22Rv1 (cell line): ENCODE results near the gene TMIGD3.

ENCODE experiments used
- ZFX ChIP-seq: fragments of 450-650 bp; IDR thresholded peaks from 2 replicates; pipeline ENCODE4 v1.6.1; 2017; ENCODE audit warnings: antibody characterized with exemption, borderline replicate concordance
- TF ChIP-seq, protein P1 (sequence below): fragments of 450-650 bp; IDR thresholded peaks from 2 replicates; pipeline ENCODE4 v1.5.1; 2017; ENCODE audit warnings: mild to moderate bottlenecking

DNA sequence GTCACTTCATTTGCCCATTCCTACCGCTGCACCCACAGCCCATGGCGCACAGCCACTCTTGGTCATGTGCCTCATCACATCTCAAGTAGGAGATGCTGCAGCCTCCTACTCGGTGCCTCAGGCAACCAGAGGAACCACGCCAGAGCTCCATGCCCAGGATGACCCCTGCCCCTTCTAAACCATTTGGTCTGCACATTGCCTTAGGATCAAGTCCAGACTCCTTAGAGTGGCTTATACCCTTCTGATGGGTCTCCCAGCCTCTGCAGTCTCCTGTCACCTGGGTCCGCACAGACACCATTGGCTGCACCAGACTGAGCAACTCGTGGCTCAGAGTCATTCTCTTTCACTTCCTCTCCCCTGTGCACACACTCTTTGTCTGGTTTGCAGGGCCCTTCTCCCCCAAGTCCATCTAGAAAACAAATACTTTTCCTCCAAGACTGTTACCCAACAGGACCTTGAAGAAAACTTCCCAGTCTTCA is 2.2 kb upstream of the TMIGD3 start:
- TF ChIP-seq, protein P1, sequence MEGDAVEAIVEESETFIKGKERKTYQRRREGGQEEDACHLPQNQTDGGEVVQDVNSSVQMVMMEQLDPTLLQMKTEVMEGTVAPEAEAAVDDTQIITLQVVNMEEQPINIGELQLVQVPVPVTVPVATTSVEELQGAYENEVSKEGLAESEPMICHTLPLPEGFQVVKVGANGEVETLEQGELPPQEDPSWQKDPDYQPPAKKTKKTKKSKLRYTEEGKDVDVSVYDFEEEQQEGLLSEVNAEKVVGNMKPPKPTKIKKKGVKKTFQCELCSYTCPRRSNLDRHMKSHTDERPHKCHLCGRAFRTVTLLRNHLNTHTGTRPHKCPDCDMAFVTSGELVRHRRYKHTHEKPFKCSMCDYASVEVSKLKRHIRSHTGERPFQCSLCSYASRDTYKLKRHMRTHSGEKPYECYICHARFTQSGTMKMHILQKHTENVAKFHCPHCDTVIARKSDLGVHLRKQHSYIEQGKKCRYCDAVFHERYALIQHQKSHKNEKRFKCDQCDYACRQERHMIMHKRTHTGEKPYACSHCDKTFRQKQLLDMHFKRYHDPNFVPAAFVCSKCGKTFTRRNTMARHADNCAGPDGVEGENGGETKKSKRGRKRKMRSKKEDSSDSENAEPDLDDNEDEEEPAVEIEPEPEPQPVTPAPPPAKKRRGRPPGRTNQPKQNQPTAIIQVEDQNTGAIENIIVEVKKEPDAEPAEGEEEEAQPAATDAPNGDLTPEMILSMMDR, result no peak
- TF ChIP-seq ZFX, result no peak
